HG02970 (cell line): ENCODE data around the gene CABP4.
"Not testable (repeated sequence)": the region's sequence is repeated elsewhere in the genome, so short reads cannot be mapped to it uniquely, and the experiment has no call there.

Experiments used
- ATAC-seq: cut with Tn5 transposase; IDR thresholded peaks from one replicate; pipeline ENCODE4 v1.9.1; 2021; ENCODE audit warnings: mild to moderate bottlenecking, moderate library complexity, moderate number of reproducible peaks; ENCODE audit not compliant: unreplicated experiment, low FRiP score

Gene CABP4

GRCh38 chr11:67418476-67419281 lies 36.5 kb upstream of the CABP4 start:
- no peak for ATAC-seq

GRCh38 chr11:67419325-67420049 lies 35.7 kb upstream of the CABP4 start:
- ATAC-seq, result no peak

- ATAC-seq, result no peak
These were observed 35.0 kb upstream of the CABP4 start for GRCh38 chr11:67420147-67420645.

GRCh38 chr11:67420646-67421429 lies 34.3 kb upstream of the CABP4 start:
- ATAC-seq, result peak; percentile 85

GRCh38 chr11:67421430-67422031 lies 33.6 kb upstream of the CABP4 start:
- ATAC-seq, result no peak

GRCh38 chr11:67422891-67423290 lies 32.3 kb upstream of the CABP4 start:
- ATAC-seq, result no peak

DNA sequence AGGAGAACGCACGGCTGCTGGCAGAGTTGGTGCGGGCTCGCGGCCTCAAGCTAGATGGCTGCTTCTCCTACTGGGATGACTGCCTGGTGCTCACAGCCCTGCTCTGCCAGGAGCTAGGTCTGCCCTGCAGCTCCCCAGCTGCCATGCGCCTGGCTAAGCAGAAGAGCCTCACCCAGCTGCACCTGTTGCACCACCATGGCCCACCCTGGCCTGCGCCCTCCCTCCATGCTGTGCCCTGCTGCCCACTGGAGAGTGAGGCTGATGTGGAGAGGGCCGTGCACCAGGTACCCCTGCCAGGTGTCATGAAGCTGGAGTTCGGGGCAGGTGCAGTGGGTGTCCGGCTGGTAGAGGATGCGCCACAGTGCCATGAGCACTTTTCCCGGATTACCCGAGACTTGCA lies 31.7 kb upstream of the CABP4 start:
- ATAC-seq, result no peak

DNA sequence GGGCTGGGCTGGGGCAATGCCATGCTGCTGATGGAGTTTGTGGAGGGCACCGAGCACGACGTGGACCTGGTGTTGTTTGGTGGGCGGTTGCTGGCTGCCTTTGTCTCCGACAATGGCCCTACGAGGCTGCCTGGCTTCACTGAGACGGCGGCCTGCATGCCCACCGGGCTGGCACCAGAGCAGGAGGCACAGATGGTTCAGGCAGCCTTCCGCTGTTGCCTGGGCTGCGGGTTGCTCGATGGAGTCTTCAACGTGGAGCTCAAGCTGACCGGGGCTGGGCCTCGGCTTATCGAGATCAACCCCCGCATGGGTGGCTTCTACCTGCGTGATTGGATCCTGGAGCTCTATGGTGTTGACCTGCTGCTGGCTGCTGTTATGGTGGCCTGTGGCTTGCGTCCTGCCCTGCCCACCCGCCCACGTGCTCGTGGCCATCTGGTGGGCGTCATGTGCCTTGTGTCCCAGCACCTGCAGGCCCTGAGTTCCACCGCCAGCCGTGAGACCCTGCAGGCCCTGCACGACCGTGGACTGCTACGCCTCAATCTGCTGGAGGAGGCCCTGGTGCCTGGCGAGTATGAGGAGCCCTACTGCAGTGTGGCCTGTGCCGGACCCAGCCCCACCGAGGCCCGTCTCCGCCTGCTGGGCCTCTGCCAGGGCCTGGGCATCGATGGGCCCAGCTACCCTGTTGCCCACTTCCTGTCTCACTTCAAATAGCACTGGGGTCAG lies 31.1 kb upstream of the CABP4 start:
- no peak for ATAC-seq

- not testable (repeated sequence) for ATAC-seq
These were observed 27.7 kb upstream of the CABP4 start for GRCh38 chr11:67427364-67427859.

GRCh38 chr11:67428052-67429001 lies 26.8 kb upstream of the CABP4 start, which contains the start of gene RPS6KB2:
Gene RPS6KB2 (plus strand): TSS chr11:67428494. CDS start chr11:67428546, 52 bp downstream.
- peak; percentile 90 for ATAC-seq

GRCh38 chr11:67429038-67429668 lies 26.0 kb upstream of the CABP4 start:
- ATAC-seq, result no peak

DNA sequence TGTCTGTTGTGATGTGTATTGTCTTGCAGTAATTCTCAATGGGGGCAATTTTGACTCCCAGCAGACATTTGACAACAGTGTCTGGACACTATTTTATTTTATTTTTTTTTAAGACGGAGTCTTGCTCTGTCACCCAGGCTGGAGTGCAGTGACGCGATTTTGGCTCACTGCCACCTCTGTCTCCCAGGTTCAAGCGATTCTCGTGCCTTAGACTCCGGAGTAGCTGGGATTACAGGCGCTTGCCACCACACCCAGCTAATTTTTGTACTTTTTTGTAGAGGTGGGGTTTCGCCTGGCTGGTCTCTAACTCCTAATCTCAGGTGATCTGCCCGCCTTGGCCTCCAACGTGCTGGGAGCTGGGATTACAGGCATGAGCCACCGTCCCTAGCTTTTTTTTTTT lies 25.4 kb upstream of the CABP4 start:
- ATAC-seq, result no peak

- no peak for ATAC-seq
These were observed 23.6 kb upstream of the CABP4 start for GRCh38 chr11:67431346-67432249.

DNA sequence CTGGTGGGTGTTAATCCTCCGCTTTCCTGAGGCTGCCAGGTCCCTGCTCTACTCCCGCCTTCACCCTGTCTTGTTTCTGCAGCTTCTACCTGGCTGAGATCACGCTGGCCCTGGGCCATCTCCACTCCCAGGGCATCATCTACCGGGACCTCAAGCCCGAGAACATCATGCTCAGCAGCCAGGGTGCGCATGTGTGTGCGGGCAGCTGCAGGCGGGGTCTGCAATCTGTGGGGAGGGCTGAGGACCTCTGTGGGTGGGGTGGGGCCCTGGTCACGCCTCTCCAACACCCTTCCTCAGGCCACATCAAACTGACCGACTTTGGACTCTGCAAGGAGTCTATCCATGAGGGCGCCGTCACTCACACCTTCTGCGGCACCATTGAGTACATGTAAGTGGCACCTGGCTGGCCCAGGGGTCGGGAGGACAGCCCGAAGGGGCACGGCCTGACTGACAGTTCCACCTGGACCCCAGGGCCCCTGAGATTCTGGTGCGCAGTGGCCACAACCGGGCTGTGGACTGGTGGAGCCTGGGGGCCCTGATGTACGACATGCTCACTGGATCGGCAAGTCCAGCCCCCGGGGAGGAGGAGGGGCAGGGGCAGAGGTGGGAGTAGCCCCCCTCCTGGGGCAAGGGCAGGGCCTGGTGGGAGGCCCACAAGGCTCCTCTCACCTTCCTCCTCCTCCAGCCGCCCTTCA lies 22.4 kb upstream of the CABP4 start:
- no peak for ATAC-seq

- no peak for ATAC-seq
These were observed 21.4 kb upstream of the CABP4 start for GRCh38 chr11:67433536-67434394.
